Stimulated activated naive CD8-positive, alpha-beta T cell treated with anti-CD3 and anti-CD28 coated beads, Interleukin-15, Interleukin-2, amounts not matched to agents 100 U/mL and 50 U/mL, for 24 hours (primary cell): Measurements from ENCODE around the gene SLC35E2B.
"Not testable (repeated sequence)": the region's sequence is repeated elsewhere in the genome, so short reads cannot be mapped to it uniquely, and the experiment has no call there.

Experiments
- ATAC-seq: fragments of 150-1000 bp; cut with Tn5 transposase; one replicate; pipeline ENCODE4 v1.10.0; 2021
- DNase-seq: peaks from one replicate; pipeline ENCODE4 v3.0.0; 2021

SLC35E2B gene

GRCh38 chr1:1692714-1693647 lies at the start of gene SLC35E2B:
SLC35E2B (minus strand) TSS chr1:1692795; CDS start chr1:1676699, 16,096 bp downstream.
- DNase-seq (peak; percentile 76), ATAC-seq (peak; percentile 91)

- DNase-seq, ATAC-seq: not testable (repeated sequence)
These were observed 48.4 kb upstream of the SLC35E2B start for GRCh38 chr1:1741013-1741412.

- not testable (repeated sequence) for DNase-seq
- peak; percentile 40 for ATAC-seq
These were observed 46.3 kb upstream of the SLC35E2B start for GRCh38 chr1:1738799-1739337.

- DNase-seq = not testable (repeated sequence)
- peak; percentile 70 for ATAC-seq
These were observed 45.3 kb upstream of the SLC35E2B start for GRCh38 chr1:1737675-1738590.

GRCh38 chr1:1732381-1732780 lies 39.8 kb upstream of the SLC35E2B start:
- no peak for ATAC-seq
- DNase-seq = no peak

GRCh38 chr1:1730870-1731269 lies 38.3 kb upstream of the SLC35E2B start:
- DNase-seq = no peak
- ATAC-seq = no peak

GRCh38 chr1:1730230-1730629 lies 37.6 kb upstream of the SLC35E2B start:
- not testable (repeated sequence) for ATAC-seq, DNase-seq

GRCh38 chr1:1729116-1729816 lies 36.7 kb upstream of the SLC35E2B start:
- DNase-seq, ATAC-seq: not testable (repeated sequence)

GRCh38 chr1:1728308-1729005 lies 35.9 kb upstream of the SLC35E2B start:
- not testable (repeated sequence) for DNase-seq, ATAC-seq

- DNase-seq, ATAC-seq: not testable (repeated sequence)
These were observed 34.6 kb upstream of the SLC35E2B start for GRCh38 chr1:1727131-1727651.

- not testable (repeated sequence) for DNase-seq, ATAC-seq
These were observed 33.5 kb upstream of the SLC35E2B start for GRCh38 chr1:1726088-1726487.

GRCh38 chr1:1724035-1724864 lies 31.7 kb upstream of the SLC35E2B start, which contains the start of gene CDK11A:
CDK11A (minus strand) TSS chr1:1724357; CDS start chr1:1722818, 1,539 bp downstream.
- DNase-seq (peak; percentile 92), ATAC-seq (peak; percentile 94)

GRCh38 chr1:1721201-1721600 lies 28.6 kb upstream of the SLC35E2B start:
- no peak for DNase-seq

GRCh38 chr1:1715109-1715883 lies 22.7 kb upstream of the SLC35E2B start:
- DNase-seq, ATAC-seq: not testable (repeated sequence)

More at GRCh38 chr1:1721201-1721600, 28.6 kb upstream of the SLC35E2B start:
- no peak for ATAC-seq

- not testable (repeated sequence) for ATAC-seq, DNase-seq
These were observed 15.3 kb upstream of the SLC35E2B start for GRCh38 chr1:1707897-1708296.

- DNase-seq, ATAC-seq: not testable (repeated sequence)
These were observed 14.6 kb upstream of the SLC35E2B start for GRCh38 chr1:1707241-1707640.

- not testable (repeated sequence) for DNase-seq, ATAC-seq
These were observed 13.0 kb upstream of the SLC35E2B start for GRCh38 chr1:1705623-1706022.

- ATAC-seq = not testable (repeated sequence)
- peak; percentile 2 for DNase-seq
These were observed 11.8 kb upstream of the SLC35E2B start for GRCh38 chr1:1704284-1704957.
